ENCODE data around the gene KLF15. TPM values are rescaled to one million over a fixed set of nuclear protein-coding genes. Genes with fewer than 3 reads are reported as not detected.
A peak's percentile ranks its signal among the peaks of the same experiment; 100 is the strongest.

Gene KLF15
- total RNA-seq, 1 experiment from 2014 or later: 14.7 TPM

DNA sequence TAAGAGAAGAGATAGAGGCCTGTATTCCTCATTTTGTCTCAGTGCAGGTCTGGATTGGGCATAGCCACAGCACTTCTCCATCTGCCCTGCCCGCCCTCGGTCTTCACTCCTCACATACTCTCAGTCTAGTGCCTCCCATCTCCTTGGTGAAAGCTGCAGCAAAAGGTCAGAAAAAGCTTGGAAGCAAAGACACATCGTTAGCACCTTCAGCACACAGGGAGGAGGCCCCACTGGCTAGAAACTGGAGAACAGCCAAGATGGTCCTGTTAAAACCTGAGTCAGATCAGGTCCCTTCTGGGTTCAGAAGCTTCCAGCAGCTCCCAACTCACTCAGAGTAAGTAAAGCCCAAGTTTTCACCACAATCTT is 1.6 kb upstream of the KLF15 start (continued):
- TF ChIP-seq, protein P1, sequence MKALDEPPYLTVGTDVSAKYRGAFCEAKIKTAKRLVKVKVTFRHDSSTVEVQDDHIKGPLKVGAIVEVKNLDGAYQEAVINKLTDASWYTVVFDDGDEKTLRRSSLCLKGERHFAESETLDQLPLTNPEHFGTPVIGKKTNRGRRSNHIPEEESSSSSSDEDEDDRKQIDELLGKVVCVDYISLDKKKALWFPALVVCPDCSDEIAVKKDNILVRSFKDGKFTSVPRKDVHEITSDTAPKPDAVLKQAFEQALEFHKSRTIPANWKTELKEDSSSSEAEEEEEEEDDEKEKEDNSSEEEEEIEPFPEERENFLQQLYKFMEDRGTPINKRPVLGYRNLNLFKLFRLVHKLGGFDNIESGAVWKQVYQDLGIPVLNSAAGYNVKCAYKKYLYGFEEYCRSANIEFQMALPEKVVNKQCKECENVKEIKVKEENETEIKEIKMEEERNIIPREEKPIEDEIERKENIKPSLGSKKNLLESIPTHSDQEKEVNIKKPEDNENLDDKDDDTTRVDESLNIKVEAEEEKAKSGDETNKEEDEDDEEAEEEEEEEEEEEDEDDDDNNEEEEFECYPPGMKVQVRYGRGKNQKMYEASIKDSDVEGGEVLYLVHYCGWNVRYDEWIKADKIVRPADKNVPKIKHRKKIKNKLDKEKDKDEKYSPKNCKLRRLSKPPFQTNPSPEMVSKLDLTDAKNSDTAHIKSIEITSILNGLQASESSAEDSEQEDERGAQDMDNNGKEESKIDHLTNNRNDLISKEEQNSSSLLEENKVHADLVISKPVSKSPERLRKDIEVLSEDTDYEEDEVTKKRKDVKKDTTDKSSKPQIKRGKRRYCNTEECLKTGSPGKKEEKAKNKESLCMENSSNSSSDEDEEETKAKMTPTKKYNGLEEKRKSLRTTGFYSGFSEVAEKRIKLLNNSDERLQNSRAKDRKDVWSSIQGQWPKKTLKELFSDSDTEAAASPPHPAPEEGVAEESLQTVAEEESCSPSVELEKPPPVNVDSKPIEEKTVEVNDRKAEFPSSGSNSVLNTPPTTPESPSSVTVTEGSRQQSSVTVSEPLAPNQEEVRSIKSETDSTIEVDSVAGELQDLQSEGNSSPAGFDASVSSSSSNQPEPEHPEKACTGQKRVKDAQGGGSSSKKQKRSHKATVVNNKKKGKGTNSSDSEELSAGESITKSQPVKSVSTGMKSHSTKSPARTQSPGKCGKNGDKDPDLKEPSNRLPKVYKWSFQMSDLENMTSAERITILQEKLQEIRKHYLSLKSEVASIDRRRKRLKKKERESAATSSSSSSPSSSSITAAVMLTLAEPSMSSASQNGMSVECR (CRISPR knock-in tag; IDR thresholded peaks at IDR 0.05; ENCODE audit: borderline replicate concordance): no peak

DNA sequence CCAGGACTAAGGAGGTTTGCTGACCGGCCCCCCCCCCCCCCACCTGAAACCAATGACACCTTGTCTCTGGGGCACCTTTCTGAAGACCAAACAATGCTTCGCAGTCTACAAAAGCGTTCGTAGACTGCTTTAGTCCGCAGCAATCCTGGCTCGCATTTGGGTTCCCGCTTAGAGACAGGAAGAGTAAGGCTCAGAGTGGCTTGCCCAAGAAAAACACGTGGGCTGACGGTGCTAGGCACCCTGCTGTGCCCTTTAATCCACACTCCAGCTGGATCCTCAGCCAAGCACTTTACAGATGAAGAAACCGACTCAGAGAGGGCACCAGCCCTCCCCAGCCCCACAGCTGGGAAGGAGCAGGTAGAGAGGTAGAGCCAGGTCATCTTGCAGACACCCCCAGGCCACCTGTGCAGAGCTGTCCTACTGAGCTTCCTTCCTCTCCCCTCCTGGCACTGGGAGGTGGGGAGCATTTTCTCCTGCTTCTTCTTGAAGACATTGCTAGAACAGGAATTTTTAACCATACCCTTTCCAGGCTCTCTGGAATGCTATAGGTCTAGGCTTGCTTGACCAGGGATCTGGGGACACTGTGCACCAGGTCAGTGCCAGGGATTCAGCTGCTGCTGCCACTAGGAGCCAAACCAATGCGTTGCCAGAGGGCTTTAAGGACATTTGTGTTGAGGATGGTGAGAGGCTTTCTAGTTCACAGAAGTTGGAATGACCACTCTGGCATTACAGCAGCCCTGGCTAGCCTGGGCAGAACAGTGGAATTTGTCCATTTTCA is 1.0 kb upstream of the KLF15 start:
- POLR2A ChIA-PET: interaction anchor here (1.7 kb wide), 1 partner anchor 91 kb away, joined by 9 read pairs; no protein-coding TSS in a partner anchor
- H3K36me3 Mint-ChIP-seq: peaks cover 15% of the 10 kb centered on the region; the same call in 1 of the 2 replicates
- TF ChIP-seq FOXP1 (CRISPR knock-in tag; IDR thresholded peaks at IDR 0.05; ENCODE audit: borderline replicate concordance): 0 out of 2 replicates have a peak, but pooled peaks have one; percentile 60
- TF ChIP-seq, protein P2, sequence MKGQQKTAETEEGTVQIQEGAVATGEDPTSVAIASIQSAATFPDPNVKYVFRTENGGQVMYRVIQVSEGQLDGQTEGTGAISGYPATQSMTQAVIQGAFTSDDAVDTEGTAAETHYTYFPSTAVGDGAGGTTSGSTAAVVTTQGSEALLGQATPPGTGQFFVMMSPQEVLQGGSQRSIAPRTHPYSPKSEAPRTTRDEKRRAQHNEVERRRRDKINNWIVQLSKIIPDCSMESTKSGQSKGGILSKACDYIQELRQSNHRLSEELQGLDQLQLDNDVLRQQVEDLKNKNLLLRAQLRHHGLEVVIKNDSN (CRISPR knock-in tag; IDR thresholded peaks at IDR 0.05): peak; percentile 14; the same call in 1 of the 2 replicates
- TF ChIP-seq ZNF416 (CRISPR knock-in tag; IDR thresholded peaks at IDR 0.05): no peak
- TF ChIP-seq ZNF671 (CRISPR knock-in tag; IDR thresholded peaks at IDR 0.05): no peak
- TF ChIP-seq, protein P3, sequence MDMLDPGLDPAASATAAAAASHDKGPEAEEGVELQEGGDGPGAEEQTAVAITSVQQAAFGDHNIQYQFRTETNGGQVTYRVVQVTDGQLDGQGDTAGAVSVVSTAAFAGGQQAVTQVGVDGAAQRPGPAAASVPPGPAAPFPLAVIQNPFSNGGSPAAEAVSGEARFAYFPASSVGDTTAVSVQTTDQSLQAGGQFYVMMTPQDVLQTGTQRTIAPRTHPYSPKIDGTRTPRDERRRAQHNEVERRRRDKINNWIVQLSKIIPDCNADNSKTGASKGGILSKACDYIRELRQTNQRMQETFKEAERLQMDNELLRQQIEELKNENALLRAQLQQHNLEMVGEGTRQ (CRISPR knock-in tag; IDR thresholded peaks at IDR 0.05): peak; percentile 35; the same call in 1 of the 2 replicates
- TF ChIP-seq GRHL2 (CRISPR knock-in tag; IDR thresholded peaks at IDR 0.05; ENCODE audit: insufficient replicate concordance, severe bottlenecking): no peak
- TF ChIP-seq ETV6 (CRISPR knock-in tag; IDR thresholded peaks at IDR 0.05): 0 out of 2 replicates have a peak, but pooled peaks have one; percentile 24
- peak; percentile 65; the same call in 1 of the 2 replicates for TF ChIP-seq MAX (CRISPR knock-in tag; IDR thresholded peaks at IDR 0.05)
- TF ChIP-seq SMAD3 (CRISPR knock-in tag; IDR thresholded peaks at IDR 0.05; ENCODE audit: borderline replicate concordance): 0 out of 2 replicates have a peak, but pooled peaks have one; percentile 25
- H3K4me3 Mint-ChIP-seq: peak overlapping the region; percentile 73
- peaks cover 28% of the 10 kb centered on the region for H3K27me3 Mint-ChIP-seq (ENCODE audit: low read depth)
- CTCF ChIA-PET: interaction anchor here (0.5 to 1.5 kb wide), 6 partner anchors 8 to 225 kb away, joined by 3 to 8 read pairs (median 4); no protein-coding TSS in a partner anchor
- peak; percentile 63 for DNase-seq (ENCODE audit: low spot score)
- no peak for ATAC-seq
- H3K27ac Mint-ChIP-seq: no peak overlapping the region
- H3K4me1 Mint-ChIP-seq: peaks cover 31% of the 10 kb centered on the region
- peaks cover 13% of the 10 kb centered on the region for H3K9me3 Mint-ChIP-seq

- DNase-seq (ENCODE audit: low spot score) (no peak), ATAC-seq (peak; percentile 27)
- peaks cover 19% of the 10 kb centered on the region for H3K4me1 Mint-ChIP-seq
- H3K36me3 Mint-ChIP-seq: peaks cover 15% of the 10 kb centered on the region; the same call in 1 of the 2 replicates
- CTCF ChIA-PET: interaction anchor here (1.0 to 1.5 kb wide), 4 partner anchors 8 to 224 kb away, joined by 3 to 8 read pairs (median 6); no protein-coding TSS in a partner anchor
- POLR2A ChIA-PET: interaction anchor here (1.7 kb wide), 1 partner anchor 89 kb away, joined by 9 read pairs; no protein-coding TSS in a partner anchor
- H3K27ac Mint-ChIP-seq: peak overlapping the region; percentile 89
- peaks cover 13% of the 10 kb centered on the region for H3K9me3 Mint-ChIP-seq
- H3K4me3 Mint-ChIP-seq: peak overlapping the region; percentile 96
- H3K27me3 Mint-ChIP-seq (ENCODE audit: low read depth): peaks cover 26% of the 10 kb centered on the region
- TF ChIP-seq, protein P4, sequence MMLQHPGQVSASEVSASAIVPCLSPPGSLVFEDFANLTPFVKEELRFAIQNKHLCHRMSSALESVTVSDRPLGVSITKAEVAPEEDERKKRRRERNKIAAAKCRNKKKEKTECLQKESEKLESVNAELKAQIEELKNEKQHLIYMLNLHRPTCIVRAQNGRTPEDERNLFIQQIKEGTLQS (CRISPR knock-in tag; conservative IDR thresholded peaks at IDR 0.05): no peak
- TF ChIP-seq FOXJ3 (CRISPR knock-in tag; IDR thresholded peaks at IDR 0.05; ENCODE audit: borderline replicate concordance) (no peak), PRDM15 (CRISPR knock-in tag; IDR thresholded peaks at IDR 0.05) (peak; percentile 45; the same call in 1 of the 2 replicates)
- TF ChIP-seq, protein P5, sequence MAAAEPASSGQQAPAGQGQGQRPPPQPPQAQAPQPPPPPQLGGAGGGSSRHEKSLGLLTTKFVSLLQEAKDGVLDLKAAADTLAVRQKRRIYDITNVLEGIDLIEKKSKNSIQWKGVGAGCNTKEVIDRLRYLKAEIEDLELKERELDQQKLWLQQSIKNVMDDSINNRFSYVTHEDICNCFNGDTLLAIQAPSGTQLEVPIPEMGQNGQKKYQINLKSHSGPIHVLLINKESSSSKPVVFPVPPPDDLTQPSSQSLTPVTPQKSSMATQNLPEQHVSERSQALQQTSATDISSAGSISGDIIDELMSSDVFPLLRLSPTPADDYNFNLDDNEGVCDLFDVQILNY (CRISPR knock-in tag; IDR thresholded peaks at IDR 0.05): no peak
These were observed 589 bp downstream of the KLF15 start for GRCh38 chr3:126356373-126357264.

Data from WTC11 (cell line).